Epithelial cell of proximal tubule (primary cell): ENCODE measurements around the gene MTARC1. TPM values are rescaled to one million over a fixed set of nuclear protein-coding genes. Genes with fewer than 3 reads are reported as not detected.

ENCODE experiments used
- DNase-seq: peaks from one replicate; pipeline ENCODE4 v3.0.0-alpha.2; 2011; ENCODE audit warnings: low read depth
- H3K4me3 ChIP-seq: 2 replicates; pipeline ENCODE4 v1.5.1; 2011; ENCODE audit warnings: low read depth, mild to moderate bottlenecking, low read length
- CTCF ChIP-seq: conservative IDR thresholded peaks from 2 replicates; pipeline ENCODE4 v1.5.1; 2012; ENCODE audit warnings: low read depth, mild to moderate bottlenecking, low read length
- total RNA-seq: library from RNA; depleted of rRNA; stranded (reverse); fragments of >200 nt; gene quantifications from 2 replicates; pipeline ENCODE4 v1.2.3, GENCODE V29; 2015

MTARC1 gene
- total RNA-seq, 1 donor from 2014 or later, result 3.9 TPM

- H3K4me3 ChIP-seq, result no peak overlapping the region
- DNase-seq, result no peak
- TF ChIP-seq CTCF, result no peak
Measured at GRCh38 chr1:220784751-220785150, 2.0 kb upstream of the MTARC1 start.

- no peak overlapping the region for H3K4me3 ChIP-seq
- no peak for TF ChIP-seq CTCF
- DNase-seq, result no peak
Measured at GRCh38 chr1:220785166-220786056, 1.3 kb upstream of the MTARC1 start.

GRCh38 chr1:220786057-220786336 lies 716 bp upstream of the MTARC1 start:
- TF ChIP-seq CTCF, result no peak
- peak overlapping the region; percentile 63 for H3K4me3 ChIP-seq
- no peak for DNase-seq

- no peak for DNase-seq
- H3K4me3 ChIP-seq, result peak overlapping the region; percentile 63
- no peak for TF ChIP-seq CTCF
Measured at GRCh38 chr1:220787069-220787619, 431 bp downstream of the MTARC1 start.

GRCh38 chr1:220788900-220789299 lies 2.2 kb downstream of the MTARC1 start:
- no peak for DNase-seq
- no peak for TF ChIP-seq CTCF
- no peak overlapping the region for H3K4me3 ChIP-seq

- no peak for DNase-seq
- H3K4me3 ChIP-seq, result no peak overlapping the region
- TF ChIP-seq CTCF, result no peak
Measured at GRCh38 chr1:220789532-220790147, 2.9 kb downstream of the MTARC1 start.

- DNase-seq, result no peak
Measured at GRCh38 chr1:220791285-220791684, 4.6 kb downstream of the MTARC1 start.

More at GRCh38 chr1:220791285-220791684, 4.6 kb downstream of the MTARC1 start:
- H3K4me3 ChIP-seq, result no peak overlapping the region
- no peak for TF ChIP-seq CTCF
